ENCODE data around the gene TCF12. TPM values are rescaled to one million over a fixed set of nuclear protein-coding genes. Genes with fewer than 3 reads are reported as not detected.

TCF12 gene
- total RNA-seq, 1 donor from 2014 or later = 88.6 TPM

DNA sequence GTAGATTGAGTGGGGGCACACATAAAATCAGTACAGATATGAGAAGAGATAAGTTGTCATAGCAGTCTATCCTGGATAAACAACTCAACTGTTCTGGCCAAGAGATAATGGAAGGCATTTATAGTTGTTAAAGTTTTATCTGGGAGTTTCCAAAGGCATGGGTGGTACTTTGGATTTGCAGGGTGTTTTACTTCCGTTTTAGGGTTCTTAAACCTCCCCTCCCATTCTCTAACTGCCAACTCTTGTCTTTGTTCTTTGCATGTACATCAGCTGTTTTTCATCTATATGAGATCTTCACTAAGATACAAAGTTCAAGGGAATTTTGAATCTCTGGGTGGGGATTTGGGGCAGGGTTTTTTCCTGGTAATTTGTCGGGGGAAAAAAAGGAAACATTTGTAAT lies 283.1 kb downstream of the TCF12 start:
- no peak for DNase-seq (ENCODE audit: extremely low read depth, low read depth, low spot score)

DNA sequence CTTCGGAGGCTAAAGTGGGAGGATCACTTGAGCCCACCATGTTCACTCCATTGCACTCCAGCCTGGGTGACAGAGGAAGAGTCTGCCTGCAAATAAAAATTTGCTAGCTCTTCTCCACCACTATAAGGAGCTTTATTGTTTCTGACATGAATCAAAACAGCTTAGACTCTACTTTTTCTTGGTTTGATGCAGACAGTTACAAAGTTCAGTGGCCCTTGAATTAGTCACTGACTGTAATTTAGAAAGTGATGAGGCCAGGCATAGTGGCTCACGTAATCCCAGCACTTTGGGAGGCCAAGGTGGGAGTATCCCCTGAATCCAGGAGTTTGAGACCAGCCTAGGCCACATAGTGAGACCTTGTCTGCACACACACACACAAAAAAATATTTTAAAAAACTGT lies 285.5 kb downstream of the TCF12 start:
- DNase-seq (ENCODE audit: extremely low read depth, low read depth, low spot score) = no peak

DNA sequence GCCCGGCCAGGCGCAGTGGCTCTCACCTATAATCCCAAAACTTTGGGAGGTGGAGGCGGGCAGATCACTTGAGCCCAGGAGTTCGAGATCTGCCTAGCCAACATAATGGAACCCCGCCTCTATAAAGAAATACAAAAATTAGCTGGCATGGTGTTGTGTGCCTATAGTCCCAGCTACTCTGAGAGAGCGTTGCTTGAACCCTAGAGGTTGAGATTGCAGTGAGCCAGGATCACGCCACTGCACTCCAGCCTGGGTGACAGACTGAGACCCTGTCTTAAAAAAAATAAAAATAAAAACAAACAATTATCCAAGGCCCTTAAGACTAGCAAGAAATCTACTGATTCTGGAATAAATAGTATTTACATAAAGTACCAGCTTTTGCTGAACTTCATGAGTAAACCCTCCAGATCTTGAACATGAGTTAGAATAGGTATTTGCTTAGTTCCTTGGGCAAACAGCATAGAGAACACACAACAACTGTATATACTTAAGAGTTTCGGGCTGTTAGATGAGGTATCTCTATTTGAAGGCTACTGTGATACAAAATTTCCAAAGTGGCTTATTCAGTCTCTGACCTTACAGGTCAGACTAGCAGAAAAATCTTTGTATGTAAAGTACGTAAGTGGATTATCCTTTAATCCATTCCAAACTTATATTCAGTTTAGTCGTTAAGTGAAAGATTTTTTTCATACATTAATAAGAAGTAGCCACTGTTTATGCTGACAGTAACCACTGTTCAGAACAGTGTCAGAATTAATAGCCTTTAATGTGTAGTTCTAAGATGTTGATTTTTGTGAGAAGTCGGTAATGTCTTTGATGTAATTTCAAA lies 286.8 kb downstream of the TCF12 start:
- DNase-seq (ENCODE audit: extremely low read depth, low read depth, low spot score) = no peak

DNA sequence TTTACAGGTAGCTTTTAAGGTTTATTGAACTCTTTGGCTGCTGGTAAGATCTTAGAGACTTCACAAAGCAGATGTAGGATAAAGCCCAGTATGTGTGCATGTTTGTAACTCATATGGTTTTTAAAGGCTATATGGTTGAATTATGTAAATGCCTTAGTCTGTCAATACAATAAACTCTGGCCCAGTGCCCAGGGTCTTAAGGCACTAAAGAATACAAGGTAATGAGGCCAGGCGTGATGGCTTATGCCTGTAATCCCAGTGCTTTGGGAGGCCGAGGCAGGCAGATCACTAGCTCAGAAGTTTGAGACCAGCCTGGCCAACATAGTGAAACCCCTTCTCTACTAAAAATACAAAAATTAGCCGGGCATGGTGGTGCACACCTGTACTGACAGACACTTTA lies 287.6 kb downstream of the TCF12 start:
- no peak for DNase-seq (ENCODE audit: extremely low read depth, low read depth, low spot score)

DNA sequence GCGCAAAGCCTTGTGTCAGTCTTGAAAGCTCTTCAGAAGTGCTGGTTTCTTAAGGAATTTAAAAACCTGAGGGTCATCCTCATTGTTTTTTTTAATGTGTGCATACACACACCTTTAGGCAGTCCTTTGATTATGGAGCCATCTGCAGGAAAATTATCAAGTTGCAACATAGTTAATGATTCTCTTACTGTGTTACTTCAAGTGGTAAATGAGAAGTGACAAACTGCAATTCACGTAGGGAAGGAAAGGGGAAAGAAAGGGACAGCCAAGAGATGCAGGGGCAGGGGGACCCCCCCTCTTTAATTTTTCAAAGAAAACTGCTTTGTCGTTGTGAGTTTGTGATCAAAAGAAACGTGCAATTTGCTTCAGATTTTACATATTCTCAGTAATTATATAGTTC lies 295.4 kb downstream of the TCF12 start:
- no peak for DNase-seq (ENCODE audit: extremely low read depth, low read depth, low spot score)

DNA sequence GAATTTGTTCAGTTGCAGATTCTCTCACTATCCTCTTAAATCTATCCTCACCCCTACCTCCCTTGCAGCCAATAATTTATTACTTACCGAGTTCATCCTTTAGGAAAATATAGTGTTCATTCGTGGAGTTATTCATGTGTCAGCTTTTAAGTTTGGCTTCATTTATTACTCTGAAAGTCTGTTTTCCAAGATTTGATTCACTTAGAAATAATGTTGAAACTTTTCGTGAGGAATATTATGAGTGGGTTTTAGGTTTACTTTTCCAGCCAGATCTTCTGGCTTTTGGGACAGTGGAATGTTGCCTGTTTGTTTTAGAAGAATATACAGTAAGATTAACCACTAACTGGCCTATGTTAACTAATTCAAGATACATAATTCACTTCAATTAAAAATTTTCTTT lies 296.9 kb downstream of the TCF12 start:
- no peak for DNase-seq (ENCODE audit: extremely low read depth, low read depth, low spot score)

DNA sequence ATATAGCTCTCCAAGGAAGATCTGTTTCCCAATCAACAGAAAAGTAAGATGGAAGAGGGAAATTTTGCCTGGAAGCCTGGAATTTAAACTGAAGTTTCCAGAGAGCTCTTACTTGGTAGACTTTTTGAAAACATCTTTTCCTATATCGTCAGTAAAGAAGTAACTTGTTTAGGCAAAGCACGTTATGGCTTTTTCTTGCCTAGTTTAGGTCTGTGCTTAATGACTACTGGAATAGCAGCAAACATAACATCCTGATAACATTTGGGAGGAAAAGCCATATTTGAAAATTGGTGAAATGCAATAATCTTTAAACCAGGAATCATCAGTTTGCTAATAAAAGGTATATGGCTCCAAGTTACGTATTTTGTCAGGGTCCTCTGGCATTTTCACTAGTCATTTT lies 297.4 kb downstream of the TCF12 start:
- no peak for DNase-seq (ENCODE audit: extremely low read depth, low read depth, low spot score)

DNA sequence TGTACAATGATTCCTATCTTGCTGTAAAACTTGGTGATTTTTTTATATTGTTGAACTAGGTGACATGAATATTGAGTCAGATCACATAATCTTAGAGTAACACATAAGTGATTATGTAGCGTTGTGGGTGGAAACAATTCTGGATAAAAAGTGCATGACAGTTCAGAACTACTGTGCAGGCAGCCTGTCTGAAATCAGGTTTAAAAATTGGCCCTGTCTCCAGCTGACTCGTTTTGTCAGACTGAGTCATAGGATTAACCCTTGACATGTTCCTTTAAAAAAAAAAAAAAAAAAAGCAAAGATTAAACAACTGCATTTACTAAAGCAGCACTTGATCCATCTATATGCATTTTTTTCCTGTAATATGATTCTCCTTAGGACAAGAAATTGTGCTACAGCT lies 297.8 kb downstream of the TCF12 start:
- no peak for DNase-seq (ENCODE audit: extremely low read depth, low read depth, low spot score)

DNA sequence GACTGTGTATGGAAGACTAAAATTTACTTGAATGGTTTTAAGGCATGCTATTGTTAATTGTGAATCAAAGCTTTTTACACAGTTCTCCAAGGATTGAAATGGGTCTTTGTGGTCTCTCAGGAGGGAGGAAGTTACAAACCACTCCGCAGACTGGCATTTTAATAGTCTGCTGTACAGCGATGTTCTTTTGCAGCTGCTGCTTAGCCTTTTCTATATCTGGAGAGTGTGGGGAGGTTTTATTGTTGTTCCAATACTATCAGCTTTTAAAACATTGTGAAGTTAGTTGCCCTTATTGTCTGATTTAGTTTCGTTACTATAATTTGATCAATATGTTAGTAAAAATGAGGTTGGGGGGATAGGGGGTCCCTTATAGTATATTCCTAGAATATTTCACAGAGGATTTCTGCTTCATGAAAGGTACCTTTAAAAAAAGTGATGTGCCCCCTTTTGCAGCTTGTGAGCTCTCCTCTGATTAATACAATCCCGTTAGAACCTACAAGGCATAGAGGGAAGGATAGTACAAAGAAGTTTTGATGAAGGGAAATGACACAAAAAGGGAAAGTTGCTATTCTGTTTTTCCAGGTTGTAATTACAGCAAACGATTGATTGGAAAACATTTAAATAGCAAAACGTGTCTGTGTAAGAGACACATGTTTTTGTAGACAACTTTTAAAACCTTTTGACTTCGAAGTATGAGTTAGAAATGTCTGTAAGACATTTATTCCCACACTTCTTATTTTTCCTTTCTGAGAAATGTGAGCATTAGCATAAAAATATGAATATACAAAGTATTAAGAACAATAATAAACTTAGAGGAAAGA lies 299.5 kb downstream of the TCF12 start:
- DNase-seq (ENCODE audit: extremely low read depth, low read depth, low spot score) = no peak

DNA sequence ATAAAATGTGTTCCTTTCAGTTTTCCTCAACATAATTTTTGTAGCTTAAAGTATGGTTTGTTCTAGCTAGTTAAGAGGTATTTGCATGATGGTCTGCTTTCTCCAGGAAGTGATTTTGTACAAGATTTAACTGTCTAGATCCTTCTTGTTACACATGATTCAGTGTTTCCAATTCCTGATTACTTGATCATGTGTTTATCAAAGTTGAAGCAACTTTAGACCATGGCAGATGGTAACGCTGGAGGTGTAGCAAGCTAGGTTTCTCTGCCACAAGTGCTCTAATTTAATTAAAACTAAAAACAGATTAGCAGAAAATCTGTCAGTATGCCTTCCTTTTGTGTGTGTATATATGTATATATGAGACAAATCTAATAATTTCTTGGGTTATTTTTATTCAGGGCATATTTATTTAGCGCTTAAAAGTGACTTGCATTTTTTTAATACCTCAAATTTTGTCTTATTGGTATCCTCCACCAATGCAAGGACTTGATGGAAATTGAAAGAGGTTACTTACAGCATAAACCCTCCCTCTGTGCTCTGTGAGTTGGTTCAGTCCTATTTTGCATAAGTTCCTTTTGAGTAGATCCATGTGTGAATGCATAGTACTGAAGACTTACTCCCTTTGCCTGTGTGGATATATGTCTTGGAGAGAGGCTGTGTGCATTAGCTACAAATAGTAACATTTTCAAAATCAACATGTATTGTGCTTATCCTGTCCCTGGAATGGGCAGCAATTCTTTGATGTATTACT lies 300.6 kb downstream of the TCF12 start:
- DNase-seq (ENCODE audit: extremely low read depth, low read depth, low spot score) = no peak

DNA sequence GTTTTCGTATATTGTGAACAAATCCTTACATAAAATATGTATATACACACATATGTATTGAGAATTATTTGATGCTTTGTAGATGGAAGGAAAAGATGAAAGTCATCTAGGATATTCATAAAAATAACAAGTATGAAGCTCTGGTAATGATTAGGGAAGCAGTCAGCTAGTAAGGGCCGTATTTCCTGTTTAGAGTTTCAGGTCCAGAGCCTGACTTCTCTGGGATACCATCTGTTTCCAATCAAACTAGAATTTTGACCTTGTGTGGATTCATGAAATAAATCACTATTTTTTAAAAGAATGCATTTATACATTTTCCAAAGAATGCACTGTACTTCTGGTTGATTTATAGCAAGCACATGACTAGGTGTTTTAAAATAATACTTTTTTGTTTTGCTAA lies 301.8 kb downstream of the TCF12 start:
- no peak for DNase-seq (ENCODE audit: extremely low read depth, low read depth, low spot score)

DNA sequence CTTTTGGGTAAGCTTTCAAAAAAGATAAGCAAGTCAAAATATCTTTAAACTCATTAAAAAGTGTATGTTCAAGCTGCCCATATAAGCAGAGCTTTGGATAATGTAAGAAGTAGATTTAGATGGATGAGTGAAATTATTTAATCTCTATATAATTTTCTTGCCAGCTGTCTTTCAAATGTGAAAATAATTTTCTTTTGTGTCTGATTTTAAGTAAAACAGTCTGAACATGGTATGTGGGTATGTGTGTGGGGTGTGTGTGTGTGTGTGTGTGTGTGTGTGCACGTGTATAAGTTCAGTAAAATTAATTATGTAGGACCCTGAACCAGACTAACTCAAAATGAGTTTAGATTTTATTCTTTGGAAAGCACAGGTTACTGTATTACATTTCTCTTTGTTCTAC lies 302.7 kb downstream of the TCF12 start:
- DNase-seq (ENCODE audit: extremely low read depth, low read depth, low spot score) = no peak

DNA sequence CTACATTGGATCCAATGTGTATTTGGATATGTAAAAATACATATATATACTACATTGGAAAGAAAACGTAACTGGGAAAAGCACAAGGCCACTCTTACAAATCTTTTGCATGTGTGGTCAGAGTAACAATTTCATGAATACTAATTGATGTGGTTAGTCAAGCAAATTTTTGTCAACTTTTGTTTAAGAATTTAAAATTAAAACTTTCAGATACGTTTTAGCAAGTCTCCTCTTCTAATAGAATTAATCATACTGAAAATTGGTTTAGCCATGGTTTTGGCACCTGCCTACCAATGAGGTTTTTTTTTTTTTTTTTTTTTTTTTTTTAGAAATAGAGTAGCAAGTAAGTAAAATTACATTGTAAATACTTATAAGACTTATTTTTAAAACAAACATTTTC lies 304.9 kb downstream of the TCF12 start:
- no peak for DNase-seq (ENCODE audit: extremely low read depth, low read depth, low spot score)

DNA sequence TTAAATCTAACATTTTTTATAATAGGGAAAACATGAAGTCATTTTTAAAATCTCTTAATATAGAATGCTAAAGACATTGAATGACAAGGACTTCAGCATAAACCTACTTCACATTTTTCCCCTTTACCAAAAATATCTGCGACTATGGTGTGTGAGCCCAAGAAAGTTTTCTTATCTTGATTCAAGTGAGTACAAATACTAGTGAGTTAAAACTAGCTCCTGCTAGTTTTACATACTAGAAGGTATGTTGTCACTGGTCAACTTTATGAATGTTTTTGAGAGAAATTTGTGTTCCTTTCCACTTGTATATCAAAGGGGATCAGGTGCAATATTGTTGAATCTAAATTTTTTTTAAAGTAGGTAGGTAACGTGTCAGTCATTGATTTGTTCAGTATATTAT lies 305.4 kb downstream of the TCF12 start:
- no peak for DNase-seq (ENCODE audit: extremely low read depth, low read depth, low spot score)

DNA sequence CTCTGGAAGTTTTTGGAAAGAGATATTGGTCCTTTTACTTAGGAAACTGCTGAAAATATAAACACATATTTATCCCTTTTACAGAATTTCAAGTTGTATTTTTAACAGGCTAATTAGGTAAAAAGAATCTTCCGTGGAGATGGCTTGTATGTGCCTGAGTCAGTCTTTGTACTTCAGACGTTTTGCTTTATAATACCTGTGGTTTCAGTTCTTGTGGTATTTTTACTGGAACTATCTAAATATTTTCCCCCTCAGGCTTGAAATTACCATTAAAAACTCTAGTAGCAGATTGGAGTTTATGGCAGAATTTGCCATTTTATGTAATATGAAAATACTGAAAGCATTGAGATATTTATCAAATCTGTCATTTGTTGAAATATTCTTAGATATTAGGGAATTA lies 306.2 kb downstream of the TCF12 start:
- DNase-seq (ENCODE audit: extremely low read depth, low read depth, low spot score) = no peak

DNA sequence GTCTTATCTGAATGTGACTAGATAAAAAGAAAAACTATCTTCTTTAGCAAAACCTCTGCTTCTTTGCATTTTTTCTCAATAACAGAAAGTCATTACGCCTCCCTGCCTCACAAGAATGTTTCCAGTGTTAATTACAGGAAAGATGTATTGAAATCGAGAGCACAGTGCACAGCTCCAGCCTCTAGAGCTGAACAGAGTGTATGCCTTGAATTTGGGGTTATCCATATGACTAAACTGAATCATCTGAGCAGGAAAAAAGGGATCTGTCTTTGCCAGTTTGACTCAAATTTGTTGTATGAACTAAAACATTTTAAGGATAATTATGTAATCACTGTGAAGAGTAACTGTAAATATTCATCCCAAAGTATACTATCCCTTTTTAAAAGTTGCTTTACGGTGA lies 308.7 kb downstream of the TCF12 start:
- DNase-seq (ENCODE audit: extremely low read depth, low read depth, low spot score) = no peak

DNA sequence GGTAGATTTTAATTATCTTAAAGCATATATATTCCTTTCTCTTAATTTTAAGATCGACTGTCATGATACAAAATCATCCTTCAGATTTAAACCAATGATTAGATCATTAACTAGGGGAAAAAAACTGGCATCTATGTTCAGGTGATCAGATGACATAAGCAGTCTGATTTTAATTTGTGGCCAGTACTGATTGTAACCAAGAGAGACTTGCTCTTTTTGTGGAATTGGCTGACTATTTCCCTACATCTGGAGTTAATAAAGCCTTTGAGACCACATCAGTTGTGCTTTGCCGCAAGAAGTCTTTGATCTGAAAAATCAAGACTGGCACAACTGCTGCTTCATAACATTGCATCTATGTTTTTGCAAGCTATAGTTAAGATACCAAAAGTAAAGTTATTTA lies 309.5 kb downstream of the TCF12 start:
- DNase-seq (ENCODE audit: extremely low read depth, low read depth, low spot score) = no peak

DNA sequence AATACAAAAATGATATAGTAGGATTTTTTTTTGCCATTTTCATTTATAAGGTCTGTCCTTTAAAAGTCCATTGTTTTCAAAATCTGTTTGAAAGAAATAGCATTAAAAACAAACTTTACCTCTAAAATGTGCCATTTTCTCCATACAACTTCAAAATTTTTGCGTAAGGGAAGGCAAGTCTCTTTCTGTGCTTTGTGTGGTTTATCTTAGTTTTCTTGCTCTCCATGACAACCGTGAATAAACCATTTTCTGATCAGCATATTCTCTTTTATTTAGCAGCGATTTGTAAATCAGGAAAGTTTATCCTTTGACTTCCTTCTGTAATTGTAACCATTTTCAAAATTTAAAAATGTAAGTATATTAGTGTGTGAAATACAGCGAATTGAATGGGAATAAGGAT lies 310.0 kb downstream of the TCF12 start:
- DNase-seq (ENCODE audit: extremely low read depth, low read depth, low spot score) = no peak

DNA sequence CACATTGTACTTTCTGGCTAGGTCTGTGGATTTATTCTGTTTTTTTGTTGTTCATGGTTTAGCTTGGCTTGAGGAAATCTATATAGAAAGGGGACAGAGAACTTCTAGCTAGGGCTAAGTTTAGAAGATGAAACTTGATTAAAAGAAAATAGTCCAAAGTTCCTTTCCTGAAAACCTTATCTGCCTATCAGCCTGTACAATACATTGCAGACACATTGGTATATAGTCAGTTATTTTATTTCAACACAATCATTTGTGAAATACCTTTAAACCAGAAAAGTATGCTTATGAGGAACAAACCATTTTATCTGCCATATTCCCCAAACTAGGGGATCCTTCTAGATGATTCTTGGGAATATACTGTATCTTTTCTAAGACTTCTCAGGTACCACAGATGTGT lies 310.6 kb downstream of the TCF12 start:
- DNase-seq (ENCODE audit: extremely low read depth, low read depth, low spot score) = no peak

DNA sequence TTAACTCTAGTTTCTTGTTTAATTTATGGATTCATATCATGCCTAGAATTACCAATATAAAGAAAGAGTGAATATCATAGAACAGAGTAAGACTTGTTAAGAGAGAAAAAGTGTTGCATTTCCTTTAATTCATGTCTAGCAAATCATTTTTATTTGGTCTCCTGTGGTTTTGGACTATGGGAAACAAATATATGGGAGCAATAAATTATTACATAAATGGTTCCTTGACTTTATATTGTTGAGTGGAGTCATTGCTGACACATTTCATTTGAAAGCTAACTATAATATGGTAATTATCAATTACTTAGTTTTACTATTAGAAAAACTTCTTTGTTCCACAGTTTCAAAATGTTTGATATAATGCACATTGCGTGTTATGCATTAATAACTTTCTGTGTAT lies 313.1 kb downstream of the TCF12 start:
- DNase-seq (ENCODE audit: extremely low read depth, low read depth, low spot score) = no peak

DNA sequence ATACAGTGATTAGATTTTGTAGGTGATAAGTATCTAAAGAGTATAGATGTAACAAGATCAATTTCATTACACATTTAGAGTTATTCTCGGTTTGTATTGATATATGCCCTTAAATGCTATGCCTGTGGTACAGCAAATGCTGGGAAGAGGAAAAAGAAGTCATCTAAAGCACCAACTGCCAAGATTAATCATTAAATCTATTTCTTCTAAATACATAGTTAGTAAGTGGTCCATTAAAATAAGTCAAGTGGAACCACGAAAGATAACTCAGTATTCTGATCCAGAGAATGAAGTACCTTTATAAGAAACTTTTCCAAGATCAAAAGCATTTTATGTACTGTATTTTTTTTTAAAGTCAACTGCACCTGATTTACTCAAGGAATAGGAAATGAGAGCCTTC lies 315.7 kb downstream of the TCF12 start:
- DNase-seq (ENCODE audit: extremely low read depth, low read depth, low spot score) = no peak

DNA sequence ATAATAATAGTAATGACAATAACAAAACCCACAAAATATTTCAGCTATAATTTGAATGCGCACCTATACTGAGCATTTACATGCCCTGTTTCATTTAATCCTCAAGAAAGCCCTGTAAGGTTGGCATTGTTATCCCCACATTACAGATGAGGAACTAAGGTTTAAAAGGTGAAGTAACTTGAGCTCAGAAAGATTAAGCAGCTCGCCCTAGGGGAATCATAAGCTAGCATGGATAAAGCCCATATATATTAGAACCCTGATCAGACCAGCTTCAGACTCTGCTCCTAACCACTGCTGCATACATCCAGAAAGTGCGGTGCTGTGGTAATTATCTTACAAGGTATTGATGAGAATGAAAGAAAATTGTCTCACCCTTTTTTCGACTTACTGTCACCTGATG lies 316.7 kb downstream of the TCF12 start:
- no peak for DNase-seq (ENCODE audit: extremely low read depth, low read depth, low spot score)

All from glomerular endothelial cell (primary cell).